ENCODE data around the gene FLNA. TPM values are rescaled to one million over a fixed set of nuclear protein-coding genes. Genes with fewer than 3 reads are reported as not detected.
A peak's percentile ranks its signal among the peaks of the same experiment; 100 is the strongest.

Gene FLNA, protein sequence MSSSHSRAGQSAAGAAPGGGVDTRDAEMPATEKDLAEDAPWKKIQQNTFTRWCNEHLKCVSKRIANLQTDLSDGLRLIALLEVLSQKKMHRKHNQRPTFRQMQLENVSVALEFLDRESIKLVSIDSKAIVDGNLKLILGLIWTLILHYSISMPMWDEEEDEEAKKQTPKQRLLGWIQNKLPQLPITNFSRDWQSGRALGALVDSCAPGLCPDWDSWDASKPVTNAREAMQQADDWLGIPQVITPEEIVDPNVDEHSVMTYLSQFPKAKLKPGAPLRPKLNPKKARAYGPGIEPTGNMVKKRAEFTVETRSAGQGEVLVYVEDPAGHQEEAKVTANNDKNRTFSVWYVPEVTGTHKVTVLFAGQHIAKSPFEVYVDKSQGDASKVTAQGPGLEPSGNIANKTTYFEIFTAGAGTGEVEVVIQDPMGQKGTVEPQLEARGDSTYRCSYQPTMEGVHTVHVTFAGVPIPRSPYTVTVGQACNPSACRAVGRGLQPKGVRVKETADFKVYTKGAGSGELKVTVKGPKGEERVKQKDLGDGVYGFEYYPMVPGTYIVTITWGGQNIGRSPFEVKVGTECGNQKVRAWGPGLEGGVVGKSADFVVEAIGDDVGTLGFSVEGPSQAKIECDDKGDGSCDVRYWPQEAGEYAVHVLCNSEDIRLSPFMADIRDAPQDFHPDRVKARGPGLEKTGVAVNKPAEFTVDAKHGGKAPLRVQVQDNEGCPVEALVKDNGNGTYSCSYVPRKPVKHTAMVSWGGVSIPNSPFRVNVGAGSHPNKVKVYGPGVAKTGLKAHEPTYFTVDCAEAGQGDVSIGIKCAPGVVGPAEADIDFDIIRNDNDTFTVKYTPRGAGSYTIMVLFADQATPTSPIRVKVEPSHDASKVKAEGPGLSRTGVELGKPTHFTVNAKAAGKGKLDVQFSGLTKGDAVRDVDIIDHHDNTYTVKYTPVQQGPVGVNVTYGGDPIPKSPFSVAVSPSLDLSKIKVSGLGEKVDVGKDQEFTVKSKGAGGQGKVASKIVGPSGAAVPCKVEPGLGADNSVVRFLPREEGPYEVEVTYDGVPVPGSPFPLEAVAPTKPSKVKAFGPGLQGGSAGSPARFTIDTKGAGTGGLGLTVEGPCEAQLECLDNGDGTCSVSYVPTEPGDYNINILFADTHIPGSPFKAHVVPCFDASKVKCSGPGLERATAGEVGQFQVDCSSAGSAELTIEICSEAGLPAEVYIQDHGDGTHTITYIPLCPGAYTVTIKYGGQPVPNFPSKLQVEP (N-terminal part only)
- 811 and 832 TPM in 2 replicates for total RNA-seq (2014; rRNA removed; shearing (Covaris generic))

DNA sequence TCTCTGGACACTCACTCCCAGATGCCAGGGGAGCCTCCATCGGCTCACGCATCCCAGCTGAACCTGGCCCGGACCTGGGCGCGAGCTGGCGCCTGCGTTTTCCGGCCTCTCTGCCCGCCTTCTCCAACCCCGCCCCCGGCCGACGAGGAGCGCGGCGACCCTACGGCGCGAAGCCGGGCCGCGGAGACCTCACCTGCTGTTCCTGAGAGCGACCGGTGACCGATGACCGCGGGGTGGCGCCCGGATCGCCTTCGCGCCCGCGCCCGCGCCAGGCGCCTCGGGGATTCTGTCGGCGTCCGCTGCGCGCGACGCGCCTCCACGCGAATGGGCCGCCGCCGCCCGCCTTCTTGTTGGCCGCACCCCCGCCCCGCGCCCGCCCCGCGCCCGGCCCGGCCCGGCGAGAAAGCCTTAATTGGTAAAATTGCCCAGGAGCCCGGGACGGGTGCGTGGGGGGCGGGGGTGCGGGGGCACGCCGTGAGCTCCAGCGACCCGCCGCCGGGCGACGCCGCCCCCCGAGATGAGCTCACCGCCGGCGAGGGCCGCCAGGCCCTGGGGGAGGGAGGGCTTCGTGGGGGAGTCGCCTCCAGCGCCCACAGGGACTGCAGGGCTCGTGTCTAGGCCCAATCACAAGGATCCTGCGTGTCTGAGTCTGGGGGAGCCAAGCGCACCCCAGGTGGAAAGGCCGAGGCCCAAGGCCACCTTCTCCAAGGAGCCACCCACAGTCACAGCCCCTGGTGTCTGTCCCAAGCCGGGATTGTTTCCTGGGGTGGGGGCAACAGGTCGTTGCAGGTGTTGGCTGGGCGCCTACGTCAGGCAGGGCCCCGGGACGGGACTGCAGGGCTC, at the start of gene FLNA:
Gene FLNA (minus strand): TSS at position 322 of the 843 bp plus-strand sequence. CDS start 3,389 bp downstream, outside the sequence.
- DNase-seq (ENCODE audit: low spot score) = no peak
- in situ Hi-C loops (cut with HindIII; ENCODE audit: low sequenced_read_pairs) = no loop called here

DNA sequence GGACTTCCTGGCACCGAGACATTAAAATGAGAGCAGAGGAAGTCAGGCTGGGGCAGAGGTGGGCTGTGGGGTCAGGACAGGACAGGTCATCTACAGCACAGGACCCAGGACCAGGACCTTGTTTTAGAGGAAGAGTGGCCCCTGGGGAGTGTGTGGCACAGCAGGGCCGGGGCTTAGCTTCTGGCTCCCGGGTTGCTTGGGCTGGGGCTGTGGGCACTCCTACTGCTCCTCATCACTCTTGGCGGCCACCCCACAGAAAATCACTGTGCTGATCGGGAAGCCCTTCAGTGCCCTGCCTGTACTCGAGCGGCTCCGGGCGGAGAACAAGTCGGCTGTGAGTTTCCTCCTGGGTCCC, 45.9 kb upstream of the FLNA start:
- in situ Hi-C loops (cut with HindIII; ENCODE audit: low sequenced_read_pairs) = no loop called here
- DNase-seq (ENCODE audit: low spot score) = no peak

DNA sequence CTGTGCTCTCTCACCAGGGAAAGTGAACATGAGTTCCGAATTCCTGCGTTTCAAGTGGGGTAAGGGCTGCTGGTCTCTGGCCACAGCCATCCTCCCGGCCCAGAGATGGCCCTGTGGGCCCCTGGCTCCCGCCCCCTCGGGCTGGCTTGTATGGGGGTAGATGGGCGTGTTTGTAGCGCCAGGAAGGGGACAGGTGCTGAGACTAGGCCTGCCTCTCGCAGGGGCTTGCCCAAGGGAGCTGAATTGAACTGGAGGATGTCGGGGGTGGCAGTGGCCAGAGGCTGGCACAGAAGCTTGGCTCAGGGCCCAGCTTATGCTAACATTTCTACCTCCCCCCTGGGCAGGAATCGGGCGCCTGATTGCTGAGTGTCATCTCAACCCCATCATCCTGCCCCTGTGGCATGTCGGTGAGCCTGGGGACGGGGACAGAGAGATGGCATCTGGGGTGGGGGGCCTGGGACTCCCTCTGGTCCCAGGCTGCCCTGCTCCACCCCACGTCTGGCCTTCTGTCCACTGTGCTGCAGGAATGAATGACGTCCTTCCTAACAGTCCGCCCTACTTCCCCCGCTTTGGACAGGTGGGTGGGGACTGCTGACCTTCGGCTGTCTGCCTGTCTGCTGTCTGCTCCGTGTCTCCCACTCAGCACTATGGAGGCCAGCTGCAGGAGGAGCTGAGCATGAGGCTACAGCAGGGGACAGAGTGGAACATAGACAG, 45.4 kb upstream of the FLNA start:
- in situ Hi-C loops (cut with HindIII; ENCODE audit: low sequenced_read_pairs) = no loop called here
- DNase-seq (ENCODE audit: low spot score) = no peak

DNA sequence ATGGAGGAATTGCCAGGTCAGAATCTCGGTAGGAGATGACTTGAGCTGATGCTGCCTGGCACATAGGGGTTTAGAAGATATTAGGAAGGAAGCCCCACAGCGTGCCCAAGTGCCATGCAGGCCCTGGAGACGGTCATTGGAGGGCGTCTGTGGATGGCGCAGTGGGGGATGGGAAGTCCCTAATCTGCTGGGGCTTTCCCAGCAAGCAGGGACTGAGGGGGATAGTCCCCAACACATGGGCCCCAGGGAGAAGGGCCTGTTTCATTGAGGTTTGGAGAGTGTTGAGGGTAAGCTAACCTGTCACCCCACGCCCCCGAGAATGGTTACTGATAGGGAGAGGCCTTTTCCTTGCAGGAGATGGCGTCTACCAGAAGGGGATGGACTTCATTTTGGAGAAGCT, 44.8 kb upstream of the FLNA start:
- in situ Hi-C loops (cut with HindIII; ENCODE audit: low sequenced_read_pairs) = no loop called here
- DNase-seq (ENCODE audit: low spot score) = no peak

DNA sequence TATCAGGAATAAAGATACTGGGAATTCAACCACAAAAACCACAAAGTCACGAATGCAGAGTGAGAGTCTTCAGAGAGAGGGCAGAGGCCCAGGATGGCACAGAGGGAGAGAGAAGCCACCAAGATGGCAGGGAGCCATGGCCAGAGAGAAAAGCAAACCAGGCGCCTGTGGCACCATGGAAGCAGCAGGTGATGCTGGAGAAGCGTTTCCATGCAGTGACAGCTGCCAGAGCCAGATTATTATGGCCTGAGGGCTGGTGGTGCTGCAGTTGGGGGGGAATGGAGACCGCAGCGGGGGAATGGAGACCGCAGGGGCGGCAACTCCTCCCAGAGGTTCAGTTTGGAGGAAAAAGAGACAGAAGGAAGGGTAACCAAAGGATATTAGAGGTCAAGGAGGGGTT, 42.7 kb upstream of the FLNA start:
- in situ Hi-C loops (cut with HindIII; ENCODE audit: low sequenced_read_pairs) = no loop called here
- DNase-seq (ENCODE audit: low spot score) = peak; percentile 65

DNA sequence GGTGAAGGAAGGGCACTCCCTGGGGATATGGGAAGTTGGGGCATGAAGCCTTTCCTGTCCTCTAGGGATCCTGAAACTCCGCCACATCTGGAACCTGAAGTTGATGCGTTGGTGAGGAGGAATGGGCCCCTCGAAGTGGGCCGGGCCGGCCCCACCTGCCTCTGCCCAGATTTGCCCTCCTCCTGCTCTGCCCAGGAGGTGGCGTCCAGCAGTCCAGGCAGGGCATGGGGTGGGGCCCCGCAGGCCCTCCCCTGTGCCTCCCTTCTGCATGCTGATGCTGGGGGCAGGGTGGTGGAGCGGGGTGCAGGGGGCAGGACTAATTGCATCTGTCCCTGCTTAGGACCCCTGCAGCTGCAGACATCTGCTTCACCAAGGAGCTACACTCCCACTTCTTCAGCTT, 38.7 kb upstream of the FLNA start:
- in situ Hi-C loops (cut with HindIII; ENCODE audit: low sequenced_read_pairs) = no loop called here
- no peak for DNase-seq (ENCODE audit: low spot score)

DNA sequence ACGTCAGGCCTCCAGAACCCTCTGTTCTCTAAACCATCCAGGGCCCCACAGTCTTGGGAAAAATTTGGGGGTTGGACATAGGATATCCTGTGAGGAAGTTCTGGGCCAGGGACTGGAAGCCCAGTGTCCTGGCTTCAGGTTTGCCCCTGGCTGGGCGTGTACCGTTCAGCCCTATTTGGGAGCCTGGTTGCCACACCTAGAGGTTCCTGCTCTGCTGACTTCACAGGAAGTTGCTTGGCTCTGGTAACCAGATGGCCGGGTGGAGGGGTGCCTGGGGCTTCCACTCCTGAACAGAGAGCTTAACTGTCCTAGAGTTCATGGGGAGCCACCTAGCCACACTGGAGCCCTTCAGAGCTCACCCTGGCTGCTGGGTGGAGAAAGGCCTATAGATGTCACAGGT, 38.0 kb upstream of the FLNA start:
- DNase-seq (ENCODE audit: low spot score) = no peak
- in situ Hi-C loops (cut with HindIII; ENCODE audit: low sequenced_read_pairs) = no loop called here

DNA sequence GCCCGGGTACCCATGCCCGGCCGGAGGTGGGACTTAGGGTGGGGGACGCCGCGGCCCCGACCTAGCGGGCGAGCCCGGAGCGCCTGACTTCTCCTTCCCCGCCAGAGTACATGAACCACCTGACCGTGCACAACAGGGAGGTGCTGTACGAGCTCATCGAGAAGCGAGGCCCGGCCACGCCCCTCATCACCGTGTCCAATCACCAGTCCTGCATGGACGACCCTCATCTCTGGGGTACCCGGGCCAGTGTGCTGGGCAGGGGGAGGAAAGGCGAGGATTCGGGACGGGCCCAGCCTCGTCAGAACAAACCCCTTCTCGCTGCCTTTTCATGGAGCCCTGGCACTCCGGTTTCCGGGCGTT, 37.5 kb upstream of the FLNA start:
- in situ Hi-C loops (cut with HindIII; ENCODE audit: low sequenced_read_pairs) = no loop called here
- peak; percentile 66 for DNase-seq (ENCODE audit: low spot score)

DNA sequence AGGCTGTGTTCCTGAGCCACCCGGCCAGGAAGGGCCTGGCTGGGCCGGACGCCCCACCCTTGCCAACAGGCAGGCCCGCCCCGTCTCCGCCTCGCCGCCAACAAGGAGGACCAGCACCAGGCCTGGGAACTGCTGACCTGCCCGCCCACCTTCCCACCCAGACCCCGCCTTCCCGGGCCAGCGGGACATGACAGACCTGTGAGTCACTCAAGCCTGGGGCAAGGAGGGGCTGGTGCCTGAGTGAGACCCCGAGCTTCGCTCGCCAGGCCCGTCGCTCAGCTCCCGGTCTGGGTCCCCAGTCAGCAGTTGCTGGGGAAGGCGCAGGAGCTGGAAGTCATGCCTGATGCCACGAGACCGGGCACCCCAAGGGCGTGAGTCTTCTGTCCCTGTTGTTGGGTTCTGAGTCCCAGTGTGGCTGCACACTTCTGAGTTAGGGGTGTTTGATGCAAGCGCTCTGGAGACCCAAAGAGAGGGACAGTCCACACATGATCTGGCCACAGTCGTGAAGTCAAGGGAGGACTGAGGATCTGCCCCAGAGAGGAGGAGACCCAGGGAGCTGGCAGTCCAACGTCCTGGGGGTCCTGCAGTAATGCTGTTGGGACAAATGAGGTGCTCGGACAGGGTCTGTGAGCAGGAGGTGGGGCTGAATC, 34.9 kb upstream of the FLNA start, which contains the start of gene DNASE1L1:
Gene DNASE1L1 (minus strand): TSS at position 33 of the 650 bp plus-strand sequence. CDS start 3,686 bp downstream, outside the sequence.
- in situ Hi-C loops (cut with HindIII; ENCODE audit: low sequenced_read_pairs) = no loop called here
- DNase-seq (ENCODE audit: low spot score) = peak; percentile 26

DNA sequence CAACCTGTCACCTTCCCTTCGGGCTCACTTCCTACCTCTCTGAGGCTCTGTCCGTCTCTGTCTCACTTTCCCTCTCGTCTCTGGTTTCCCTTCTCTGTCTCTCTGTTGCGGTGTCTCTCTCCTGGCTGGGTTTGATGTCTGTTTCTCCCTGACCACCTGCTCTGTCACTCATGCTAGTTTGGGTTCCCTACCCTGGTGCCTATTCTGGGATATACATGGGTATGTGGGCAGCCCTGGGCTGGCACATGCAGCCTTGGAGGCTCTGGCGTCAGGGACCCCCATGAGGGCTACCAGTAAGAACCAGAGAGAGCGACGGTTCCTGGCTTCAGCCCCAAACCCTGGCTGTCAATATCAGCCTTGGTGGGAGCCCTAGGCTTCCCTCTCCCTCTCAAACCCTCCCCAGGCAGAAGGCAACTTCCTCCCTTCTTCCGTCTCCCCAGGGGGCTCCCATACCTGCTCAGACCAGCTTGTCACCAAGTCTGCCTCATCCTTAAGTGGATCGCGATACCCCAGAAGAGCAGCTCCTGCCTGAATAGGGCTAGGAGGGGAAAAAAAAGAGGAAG, 34.3 kb upstream of the FLNA start:
- in situ Hi-C loops (cut with HindIII; ENCODE audit: low sequenced_read_pairs) = no loop called here
- DNase-seq (ENCODE audit: low spot score) = no peak

DNA sequence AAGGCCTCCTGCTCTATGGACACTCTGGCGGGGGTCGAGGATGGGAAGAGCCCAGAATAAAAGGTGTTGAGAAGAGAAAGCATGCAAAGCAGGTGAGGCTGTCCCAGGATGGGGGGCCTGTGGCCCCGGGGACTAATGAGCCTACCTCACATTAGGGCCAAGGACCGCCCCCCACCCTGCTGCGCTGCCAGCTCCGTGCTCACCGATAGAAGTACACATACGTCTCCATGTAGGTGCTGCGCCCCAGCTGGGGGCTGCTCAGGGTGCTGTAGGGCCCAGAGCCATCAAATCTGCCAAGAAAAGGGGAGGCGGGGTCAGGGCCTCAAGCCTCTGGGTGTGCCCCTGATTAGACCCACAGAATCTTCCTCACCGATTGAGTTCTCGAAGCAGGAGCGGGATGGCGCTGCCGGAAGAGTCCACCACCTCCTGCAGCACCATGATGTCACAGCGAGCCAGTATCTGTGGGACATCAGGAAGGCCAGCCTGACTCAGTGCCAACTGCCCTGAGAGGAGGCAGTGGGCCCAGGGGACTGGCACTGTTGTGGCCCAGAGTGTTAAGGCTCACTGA, 30.3 kb upstream of the FLNA start:
- in situ Hi-C loops (cut with HindIII; ENCODE audit: low sequenced_read_pairs) = no loop called here
- no peak for DNase-seq (ENCODE audit: low spot score)

DNA sequence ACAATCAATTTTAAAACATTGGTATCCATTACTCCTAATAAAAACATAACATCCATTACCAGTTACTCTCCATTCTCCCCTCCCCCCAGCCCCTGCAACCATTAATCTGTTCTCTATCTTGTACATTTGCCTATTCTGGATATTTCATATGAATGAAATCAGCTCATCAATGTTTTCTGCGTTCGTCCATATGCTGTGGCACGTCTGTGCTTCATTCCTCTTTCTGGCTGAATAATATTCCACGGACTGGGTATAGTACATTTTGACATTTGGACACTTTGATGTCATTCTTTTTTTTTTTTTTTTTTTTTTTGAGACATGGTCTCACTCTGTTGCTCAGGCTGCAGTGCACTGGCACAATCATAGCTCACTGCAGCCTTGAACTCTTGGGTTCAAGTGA, 29.4 kb upstream of the FLNA start:
- no peak for DNase-seq (ENCODE audit: low spot score)
- in situ Hi-C loops (cut with HindIII; ENCODE audit: low sequenced_read_pairs) = no loop called here

DNA sequence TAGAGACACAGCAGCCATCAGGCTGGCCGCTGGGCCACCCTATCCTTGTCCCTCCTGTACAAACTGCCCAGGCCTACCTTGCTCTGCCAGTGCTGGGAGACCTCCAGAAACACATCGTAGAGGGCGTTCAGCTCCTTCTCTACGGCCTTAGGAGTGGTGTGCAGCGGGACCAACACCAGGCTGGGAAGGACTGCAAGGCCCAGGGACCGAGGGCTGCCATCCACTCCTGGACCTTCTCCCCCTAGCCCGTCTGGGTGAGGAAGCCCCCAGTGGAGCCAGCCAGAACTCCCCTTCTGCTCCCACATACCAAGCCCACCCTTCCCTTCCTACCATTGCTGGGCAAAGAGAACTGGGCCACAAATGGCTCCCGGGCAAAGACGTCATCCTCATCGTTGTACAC, 28.8 kb upstream of the FLNA start:
- no peak for DNase-seq (ENCODE audit: low spot score)
- in situ Hi-C loops (cut with HindIII; ENCODE audit: low sequenced_read_pairs) = no loop called here

DNA sequence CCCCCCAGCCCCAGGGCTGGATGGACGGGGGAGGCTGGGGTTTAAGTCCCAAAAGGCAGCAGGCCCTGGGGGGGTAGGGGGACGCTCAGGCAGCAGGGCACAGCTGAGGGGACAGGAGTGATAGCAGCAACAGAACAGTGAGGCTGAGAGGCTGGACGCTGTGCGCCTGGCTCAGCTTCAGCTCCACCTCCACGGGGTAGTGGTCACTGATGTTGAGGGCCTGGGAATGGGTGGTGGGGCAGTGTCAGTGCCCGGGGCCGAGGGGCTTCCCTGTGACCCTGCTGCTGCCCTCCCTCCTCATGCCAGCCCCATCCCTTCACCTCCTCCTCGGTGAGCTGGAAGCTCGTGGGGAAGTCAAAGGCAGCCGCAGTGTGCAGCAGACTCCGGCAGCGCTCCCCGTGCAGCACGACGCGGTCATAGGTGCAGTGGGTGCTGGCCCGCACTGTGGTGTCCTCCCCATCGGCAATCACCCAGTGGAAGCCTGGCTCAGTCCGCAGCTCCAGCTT, 28.2 kb upstream of the FLNA start:
- in situ Hi-C loops (cut with HindIII; ENCODE audit: low sequenced_read_pairs) = no loop called here
- no peak for DNase-seq (ENCODE audit: low spot score)

DNA sequence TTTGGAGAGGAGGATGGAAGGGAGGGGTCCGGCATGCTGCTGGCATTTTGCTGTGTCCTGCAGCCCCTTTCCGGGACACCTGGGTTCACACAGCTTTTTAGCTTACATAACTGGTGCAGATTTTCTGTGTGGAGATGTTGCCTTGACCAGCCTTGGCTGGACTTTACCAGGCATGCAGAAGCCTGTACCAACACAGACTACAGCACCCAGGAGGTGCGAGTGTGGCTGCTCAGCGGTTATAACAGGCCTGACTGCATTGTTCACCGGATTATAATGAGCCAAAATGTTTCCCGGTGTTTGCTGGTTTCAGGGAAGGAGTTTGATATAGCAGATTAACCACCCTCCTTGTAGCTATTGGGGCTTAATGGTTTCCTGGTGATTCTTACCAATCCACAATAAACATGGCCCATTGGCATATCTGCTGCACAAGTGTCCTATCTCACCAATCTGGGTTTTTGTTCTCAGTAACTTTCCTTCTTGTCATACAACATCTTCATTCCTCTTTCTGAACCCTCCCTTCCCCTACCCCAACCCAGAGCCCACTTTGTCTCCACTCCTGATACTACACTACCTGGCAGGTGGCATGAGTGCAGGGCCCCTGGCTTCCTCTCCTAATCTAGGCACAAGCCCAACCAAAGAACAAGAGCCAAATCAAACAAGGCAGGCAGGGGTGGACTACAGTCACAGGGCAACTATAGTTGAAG, 27.6 kb upstream of the FLNA start:
- in situ Hi-C loops (cut with HindIII; ENCODE audit: low sequenced_read_pairs) = no loop called here
- no peak for DNase-seq (ENCODE audit: low spot score)

DNA sequence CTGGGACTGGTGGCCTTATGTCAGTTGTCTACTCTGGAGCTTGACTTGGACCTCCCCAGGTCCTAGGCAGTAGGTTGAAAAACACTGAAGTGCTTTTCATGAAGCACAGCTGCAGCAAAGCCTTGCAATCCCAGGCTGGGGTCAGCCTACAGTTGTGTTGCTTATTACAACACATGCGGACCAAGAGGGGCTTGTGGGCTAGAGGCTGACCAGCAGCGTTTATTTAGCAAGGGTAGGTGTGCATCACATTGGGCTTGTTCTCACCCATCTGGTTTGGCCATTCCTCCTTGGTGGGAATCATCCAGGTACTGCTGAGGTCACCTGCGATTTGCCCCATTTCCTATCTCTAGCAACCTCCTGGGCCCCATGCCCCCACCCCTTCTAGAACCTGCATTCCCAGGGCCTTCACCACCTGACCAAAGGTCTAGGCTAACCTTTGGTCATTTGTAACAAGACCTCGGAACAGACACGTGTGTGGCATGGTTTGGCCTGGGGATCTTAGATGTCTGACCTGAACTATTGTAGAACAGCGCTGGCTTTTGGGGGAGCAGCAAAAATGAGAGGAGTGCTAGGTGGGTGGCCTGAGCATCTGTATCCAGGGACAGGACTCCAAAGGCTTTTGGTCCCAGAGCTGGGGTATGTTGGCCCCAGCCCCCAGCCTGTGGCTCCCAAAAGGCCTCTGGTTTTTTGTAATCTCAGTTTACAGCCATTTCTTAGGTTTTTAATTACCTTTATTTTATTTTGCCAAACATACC, 26.8 kb upstream of the FLNA start:
- DNase-seq (ENCODE audit: low spot score) = no peak
- in situ Hi-C loops (cut with HindIII; ENCODE audit: low sequenced_read_pairs) = no loop called here

All from G401 (cell line).